D721Med (cell line): Measurements from ENCODE around the gene PXDC1.

ENCODE experiments used
- DNase-seq: peaks from one replicate; pipeline ENCODE4 v3.0.0; 2011; ENCODE audit warnings: low spot score; ENCODE audit not compliant: insufficient read length
- FAIRE-seq: peaks from 2 replicates; lab custom pipeline; 2011; peaks lifted over from hg19 to GRCh38; lab: Jason Lieb, UNC
- TF ChIP-seq, protein P1 (sequence below): IDR thresholded peaks from 2 replicates; pipeline ENCODE4 v1.5.1; 2012; ENCODE audit warnings: mild to moderate bottlenecking, control low read depth; ENCODE audit not compliant: insufficient read depth; ENCODE audit errors: missing control alignments

PXDC1 gene

GRCh38 chr6:3788408-3789017 lies 37.0 kb upstream of the PXDC1 start:
- FAIRE-seq, result no peak
- DNase-seq, result no peak
- TF ChIP-seq, protein P1, sequence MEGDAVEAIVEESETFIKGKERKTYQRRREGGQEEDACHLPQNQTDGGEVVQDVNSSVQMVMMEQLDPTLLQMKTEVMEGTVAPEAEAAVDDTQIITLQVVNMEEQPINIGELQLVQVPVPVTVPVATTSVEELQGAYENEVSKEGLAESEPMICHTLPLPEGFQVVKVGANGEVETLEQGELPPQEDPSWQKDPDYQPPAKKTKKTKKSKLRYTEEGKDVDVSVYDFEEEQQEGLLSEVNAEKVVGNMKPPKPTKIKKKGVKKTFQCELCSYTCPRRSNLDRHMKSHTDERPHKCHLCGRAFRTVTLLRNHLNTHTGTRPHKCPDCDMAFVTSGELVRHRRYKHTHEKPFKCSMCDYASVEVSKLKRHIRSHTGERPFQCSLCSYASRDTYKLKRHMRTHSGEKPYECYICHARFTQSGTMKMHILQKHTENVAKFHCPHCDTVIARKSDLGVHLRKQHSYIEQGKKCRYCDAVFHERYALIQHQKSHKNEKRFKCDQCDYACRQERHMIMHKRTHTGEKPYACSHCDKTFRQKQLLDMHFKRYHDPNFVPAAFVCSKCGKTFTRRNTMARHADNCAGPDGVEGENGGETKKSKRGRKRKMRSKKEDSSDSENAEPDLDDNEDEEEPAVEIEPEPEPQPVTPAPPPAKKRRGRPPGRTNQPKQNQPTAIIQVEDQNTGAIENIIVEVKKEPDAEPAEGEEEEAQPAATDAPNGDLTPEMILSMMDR, result no peak

DNA sequence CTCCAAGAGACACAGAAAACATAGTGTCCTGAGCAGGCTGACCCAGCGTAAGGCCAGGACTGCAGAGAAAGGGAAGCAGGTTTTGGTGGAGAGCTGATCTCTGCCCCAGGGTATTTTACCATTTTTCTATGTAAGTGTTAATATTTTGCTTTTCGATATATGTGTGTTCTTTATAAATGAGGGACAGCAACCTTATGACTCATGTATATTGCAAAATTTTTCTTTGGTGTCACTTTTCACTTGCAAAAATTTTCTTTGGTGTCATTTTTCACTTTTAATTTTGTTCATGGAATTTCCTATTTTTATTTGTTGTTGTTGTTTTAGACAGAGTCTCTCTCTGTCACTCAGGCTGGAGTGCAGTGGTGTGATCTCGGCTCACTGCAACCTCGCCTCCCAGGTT lies 34.6 kb upstream of the PXDC1 start:
- FAIRE-seq (no peak), DNase-seq (no peak)

GRCh38 chr6:3785745-3786098 lies 34.2 kb upstream of the PXDC1 start:
- TF ChIP-seq, protein P1, result no peak
- FAIRE-seq, result no peak

More for the DNA sequence above, 34.6 kb upstream of the PXDC1 start:
- TF ChIP-seq, protein P1, result no peak

GRCh38 chr6:3784885-3785744 lies 33.6 kb upstream of the PXDC1 start:
- TF ChIP-seq, protein P1, result no peak
- no peak for DNase-seq
- FAIRE-seq, result no peak

More at GRCh38 chr6:3785745-3786098, 34.2 kb upstream of the PXDC1 start:
- DNase-seq, result no peak

DNA sequence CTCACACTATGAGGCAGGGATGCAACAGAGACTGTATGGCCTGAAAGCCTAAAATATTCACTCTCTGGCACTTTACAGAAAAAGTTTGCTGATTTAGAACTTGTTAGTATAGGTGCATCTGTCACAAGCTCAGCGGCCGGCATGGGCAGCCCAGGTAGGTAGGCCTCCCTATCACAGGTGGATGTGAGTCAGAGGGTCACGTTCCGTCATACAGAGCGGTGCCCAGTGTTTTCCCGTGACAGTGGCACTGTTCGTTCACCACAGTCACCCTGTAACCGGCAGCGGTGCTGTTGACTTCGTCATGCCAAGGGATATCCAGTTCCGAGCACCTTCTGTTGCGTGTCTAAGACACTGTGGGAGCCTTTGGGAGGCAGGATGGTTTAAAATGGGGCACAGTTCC lies 32.9 kb upstream of the PXDC1 start:
- DNase-seq, result no peak
- TF ChIP-seq, protein P1, result no peak

DNA sequence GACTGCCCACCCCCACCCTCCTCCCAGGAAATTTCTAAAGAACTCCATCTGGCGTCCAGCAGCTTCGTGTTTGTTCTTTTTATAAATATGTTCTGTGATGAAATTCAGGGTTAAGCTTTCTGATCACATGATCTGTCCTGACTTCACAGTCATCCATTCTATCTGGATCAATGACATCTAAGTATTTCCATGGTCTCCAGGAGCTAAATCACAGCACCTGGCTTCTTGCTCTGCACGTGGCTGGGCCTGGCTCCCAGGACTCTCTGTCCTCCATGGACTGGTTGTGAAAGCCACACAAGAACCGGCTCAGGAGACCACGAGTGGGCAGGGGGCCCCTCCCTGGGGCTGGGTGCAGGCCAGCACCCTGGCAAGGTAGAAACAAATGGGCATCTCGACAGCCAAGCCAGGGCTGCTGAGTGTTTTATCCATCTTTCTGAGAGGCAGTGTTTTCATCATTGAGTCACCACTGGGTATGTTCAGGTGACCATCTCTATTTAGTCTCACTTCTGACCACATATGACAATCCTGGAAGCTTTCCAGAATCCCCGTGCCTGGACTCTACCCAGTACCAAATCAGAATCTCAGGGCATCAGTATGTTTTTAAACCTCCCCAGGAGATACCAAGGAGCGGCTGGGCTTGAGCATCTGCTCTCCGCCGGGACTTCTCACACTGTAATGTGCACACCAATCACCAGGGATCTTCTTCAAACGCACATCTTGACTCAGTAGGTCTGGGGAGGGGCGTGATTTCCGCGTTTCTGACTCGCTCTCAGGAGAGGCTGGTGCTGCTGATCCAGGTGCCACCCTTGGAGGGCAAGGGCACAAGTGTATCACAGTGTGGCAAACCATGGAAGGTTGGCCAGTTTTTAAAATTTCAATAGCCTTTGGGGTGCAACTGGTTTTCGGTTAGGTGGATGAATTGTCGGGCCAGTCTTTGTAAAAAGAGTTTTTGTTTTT lies 31.6 kb upstream of the PXDC1 start:
- FAIRE-seq (no peak), DNase-seq (no peak)
- TF ChIP-seq, protein P1, result no peak

More for the DNA sequence above, 32.9 kb upstream of the PXDC1 start:
- no peak for FAIRE-seq
